ENCODE results near the gene TMEM245. TPM values are rescaled to one million over a fixed set of nuclear protein-coding genes. Genes with fewer than 3 reads are reported as not detected.

Gene TMEM245
- total RNA-seq, 1 experiment from 2014 or later, result 54.0 TPM

DNA sequence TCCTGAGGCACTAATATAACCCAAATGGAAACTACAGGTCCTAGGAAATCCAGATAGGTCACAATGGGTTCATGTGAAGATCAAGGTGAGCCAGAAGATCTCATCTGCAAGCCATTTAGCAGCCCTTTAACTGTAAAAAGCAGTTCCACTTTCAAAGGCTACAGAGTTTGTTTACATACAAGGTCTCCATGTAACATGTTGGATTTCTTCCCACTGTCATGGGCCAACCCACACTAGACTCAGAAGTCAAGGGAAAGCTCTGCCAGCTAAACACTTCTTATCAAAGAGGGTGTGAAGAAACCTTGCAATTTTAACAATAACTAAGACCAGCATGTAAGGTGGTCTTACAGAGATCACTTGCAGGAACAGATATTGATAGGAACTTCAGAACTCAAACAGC is 102.7 kb downstream of the TMEM245 start:
- Histone ChIP-seq H3K4me1 (ENCODE audit: control insufficient read depth, insufficient read depth, low read length) (peaks cover 15% of the 10 kb centered on the region), H3K36me3 (ENCODE audit: control insufficient read depth, insufficient read depth, low read length) (peaks cover 6% of the 10 kb centered on the region), H3K4me3 (ENCODE audit: low read depth in 2 of 2, low read length in 2 of 2) (no peak overlapping the region), H3K27me3 (ENCODE audit: control insufficient read depth, insufficient read depth, low read length) (no peaks in the 10 kb centered on the region), H3K27ac (ENCODE audit: low read length) (no peak overlapping the region), H3K9me3 (ENCODE audit: control insufficient read depth, insufficient read depth, low read depth, low read length) (no peaks in the 10 kb centered on the region)
- CTCF ChIA-PET, result no interaction called here
- DNase-seq (ENCODE audit: low read depth, low spot score), result no peak
- intact Hi-C loops (cut with micrococcal nuclease; ENCODE audit: unreplicated experiment) (no loop called here), in situ Hi-C loops (cut with HindIII; ENCODE audit: low pct_unique_long_range_greater_than_20kb, low sequenced_read_pairs) (no loop called here)
- TF ChIP-seq TCF7L2 (IDR thresholded peaks at IDR 0.05; ENCODE audit: low read depth, low read length) (no peak), REST (IDR thresholded peaks at IDR 0.05; ENCODE audit: insufficient read depth in 1 of 2, low read depth in 2 of 2, low read length in 1 of 2) (no peak), CTCF (IDR thresholded peaks at IDR 0.05) (no peak), POLR2AphosphoS5 (IDR thresholded peaks at IDR 0.05; ENCODE audit: low read depth, low read length) (no peak), SIN3A (IDR thresholded peaks at IDR 0.05; ENCODE audit: borderline replicate concordance, insufficient read depth, low read depth, low read length) (no peak)
- BruUV-seq (replicated peaks), result no TSS peak
- POLR2A ChIA-PET, result no interaction called here
- no peak for ATAC-seq

- no TSS peak for BruUV-seq (replicated peaks)
Measured at GRCh38 chr9:109016132-109016531, 103.6 kb downstream of the TMEM245 start.

More at GRCh38 chr9:109016132-109016531, 103.6 kb downstream of the TMEM245 start:
- POLR2A ChIA-PET, result no interaction called here
- H3K27ac ChIP-seq (ENCODE audit: low read length), result no peak overlapping the region
- TF ChIP-seq CTCF (IDR thresholded peaks at IDR 0.05) (no peak), SIN3A (IDR thresholded peaks at IDR 0.05; ENCODE audit: borderline replicate concordance, insufficient read depth, low read depth, low read length) (no peak), TCF7L2 (IDR thresholded peaks at IDR 0.05; ENCODE audit: low read depth, low read length) (no peak), POLR2AphosphoS5 (IDR thresholded peaks at IDR 0.05; ENCODE audit: low read depth, low read length) (no peak), REST (IDR thresholded peaks at IDR 0.05; ENCODE audit: insufficient read depth in 1 of 2, low read depth in 2 of 2, low read length in 1 of 2) (no peak)
- in situ Hi-C loops (cut with HindIII; ENCODE audit: low pct_unique_long_range_greater_than_20kb, low sequenced_read_pairs) (no loop called here), intact Hi-C loops (cut with micrococcal nuclease; ENCODE audit: unreplicated experiment) (no loop called here)
- peaks cover 21% of the 10 kb centered on the region for H3K4me1 ChIP-seq (ENCODE audit: control insufficient read depth, insufficient read depth, low read length)
- DNase-seq (ENCODE audit: low read depth, low spot score), result no peak
- peaks cover 6% of the 10 kb centered on the region for H3K36me3 ChIP-seq (ENCODE audit: control insufficient read depth, insufficient read depth, low read length)
- no peaks in the 10 kb centered on the region for H3K27me3 ChIP-seq (ENCODE audit: control insufficient read depth, insufficient read depth, low read length)
- CTCF ChIA-PET, result no interaction called here
- H3K4me3 ChIP-seq (ENCODE audit: low read depth in 2 of 2, low read length in 2 of 2), result no peak overlapping the region
- no peak for ATAC-seq
- H3K9me3 ChIP-seq (ENCODE audit: control insufficient read depth, insufficient read depth, low read depth, low read length), result no peaks in the 10 kb centered on the region

All from Panc1 (cell line).